ENCODE data around the gene LBR. TPM values are rescaled to one million over a fixed set of nuclear protein-coding genes. Genes with fewer than 3 reads are reported as not detected.

LBR gene
- total and polyA plus RNA-seq, 2 of the 4 experiments (the other 2 are of a cell fraction) = 21.3 to 24.9 TPM

- BruUV-seq (replicated peaks) = no TSS peak
- Histone ChIP-seq H3K4me3 (ENCODE audit: insufficient read depth, low read depth, low read length) (no peak overlapping the region), H4K20me1 (ENCODE audit: insufficient read depth, low read length) (no peaks in the 10 kb centered on the region; the same call in 1 of the 2 replicates), H3K79me1 (ENCODE audit: low read depth in 1 of 2, low read length in 2 of 2) (no peaks in the 10 kb centered on the region), H2AFZ (replicated peaks; ENCODE audit: low read length, poor library complexity) (no peak overlapping the region), H2BK15ac (ENCODE audit: low read depth, low read length) (no peak overlapping the region), H3K4ac (ENCODE audit: low read depth, low read length) (no peak overlapping the region), H3K4me2 (ENCODE audit: low read depth, low read length) (no peak overlapping the region), H2AK9ac (replicated peaks; ENCODE audit: low read depth, low read length, poor library complexity) (no peak overlapping the region), H2BK120ac (ENCODE audit: low read depth, low read length) (no peak overlapping the region), H4K91ac (ENCODE audit: insufficient read depth, low read depth, low read length) (no peak overlapping the region), H3K56ac (ENCODE audit: extremely low read depth, insufficient read depth, low read length) (no peak overlapping the region), H2BK20ac (ENCODE audit: low read depth, low read length) (no peak overlapping the region), H3K9ac (ENCODE audit: low read depth, low read length) (no peak overlapping the region), H2BK5ac (ENCODE audit: low read depth, low read length, poor library complexity, severe bottlenecking) (no peak overlapping the region), H3K23ac (ENCODE audit: low read depth, low read length) (no peak overlapping the region), H3K4me1 (ENCODE audit: control insufficient read depth, insufficient read depth, low read length) (no peaks in the 10 kb centered on the region; the same call in 1 of the 2 replicates), H2AK5ac (ENCODE audit: low read depth, low read length) (no peak overlapping the region), H3K36me3 (ENCODE audit: control insufficient read depth, insufficient read depth, low read length) (no peaks in the 10 kb centered on the region), H3K9me1 (ENCODE audit: insufficient read depth, low read length) (0 out of 2 replicates have a peak, but pooled peaks cover 3% of the 10 kb centered on the region), H3K18ac (ENCODE audit: low read depth, low read length) (no peak overlapping the region), H3K27me3 (ENCODE audit: control insufficient read depth, insufficient read depth, low read length) (peaks cover 4% of the 10 kb centered on the region; the same call in 1 of the 2 replicates), H3K14ac (replicated peaks; ENCODE audit: low read depth, low read length) (no peak overlapping the region), H4K8ac (ENCODE audit: low read depth in 2 of 2, low read length in 2 of 2) (no peak overlapping the region), H3K27ac (ENCODE audit: insufficient read depth, low read length) (no peak overlapping the region), H3K9me3 (ENCODE audit: control insufficient read depth, insufficient read depth, low read length) (no peaks in the 10 kb centered on the region), H4K5ac (ENCODE audit: low read depth, low read length) (no peak overlapping the region)
- WGBS, 2 experiments (ENCODE audit: extremely low coverage in 2 of 2, insufficient read length in 1 of 2) = 95% methylated on average over 4 of the region's 26 CpGs; no CpG with 5 or more reads in 1 of the 2 experiments
- POLR2A ChIA-PET (ENCODE audit: unreplicated experiment) = no interaction called here
- no peak for DNase-seq
- CTCF ChIA-PET = interaction anchor here (1.4 kb wide), 1 partner anchor 9 kb away, joined by 5 read pairs; no protein-coding TSS in a partner anchor
- dilution Hi-C loops (cut with HindIII; ENCODE audit: low sequenced_read_pairs, unreplicated experiment) (loop anchor here (25.0 kb wide), 1 partner anchor 521 kb away; the partner anchor contains the start of gene SDE2), in situ Hi-C loops (cut with MboI; ENCODE audit: low sequenced_read_pairs) (no loop called here), intact Hi-C loops (cut with micrococcal nuclease) (no loop called here)
- TF ChIP-seq POLR2A (IDR thresholded peaks at IDR 0.05; ENCODE audit: low read depth, low read length) = no peak
- no peak for TF ChIP-seq ELK1 (IDR thresholded peaks at IDR 0.05; ENCODE audit: borderline replicate concordance, low read depth, low read length)
- no peak for ATAC-seq (ENCODE audit: low read depth)
These were observed 38.1 kb upstream of the LBR start for GRCh38 chr1:225465793-225466517.

Measured in IMR-90 (cell line).